Stomach (tissue), 9 donors: ENCODE measurements around the gene CDH12. TPM values are rescaled to one million over a fixed set of nuclear protein-coding genes. Genes with fewer than 3 reads are reported as not detected.

Source experiments
- DNase-seq, 2 donors: peaks; one replicate each; pipeline versions ENCODE4 v3.0.0 to v3.0.0-alpha.2; 2013 to 2019
- H3K27ac ChIP-seq, 5 donors: fragments of 200-600 bp in 4 of 5; sonication (generic) in 4 of 5; one replicate each; pipeline ENCODE4 v1.5.1; 2013 to 2019; ENCODE audit warnings: mild to moderate bottlenecking in 1 of 5, moderate library complexity in 1 of 5
- H3K27me3 ChIP-seq, 3 donors: fragments of 200-600 bp; sonication (generic); one replicate each; pipeline ENCODE4 v1.5.1; 2017 to 2019; ENCODE audit warnings: mixed run types in 1 of 3
- H3K36me3 ChIP-seq, 4 donors: fragments of 200-600 bp; sonication (generic); 1 replicate in 3 of 4; 2 replicates in 1 of 4; pipeline ENCODE4 v1.5.1; 2016 to 2019
- H3K4me1 ChIP-seq, 4 donors: fragments of 200-600 bp; sonication (generic); one replicate each; pipeline ENCODE4 v1.5.1; 2016 to 2019
- H3K4me3 ChIP-seq, 4 donors: fragments of 200-600 bp; sonication (generic) in 3 of 4; one replicate each; pipeline ENCODE4 v1.5.1; 2016 to 2019; ENCODE audit warnings: mild to moderate bottlenecking in 1 of 4
- H3K9me3 ChIP-seq, 4 donors: fragments of 200-600 bp; sonication (generic); one replicate each; pipeline ENCODE4 v1.5.1; 2016 to 2019
- CTCF ChIP-seq, 7 experiments: fragments of 450-650 bp in 4 of 7; fragments of 200-600 bp in 3 of 7; sonication (generic) in 3 of 7; IDR thresholded peaks; one replicate each; pipeline ENCODE4 v1.5.1; 2016 to 2019; ENCODE audit warnings: antibody characterized with exemption in 7 of 7, control low read depth in 2 of 7, mild to moderate bottlenecking in 1 of 7
- EP300 ChIP-seq: sonication (generic); formaldehyde crosslinking; IDR thresholded peaks from one replicate; pipeline ENCODE4 v1.6.1; 2017; ENCODE audit warnings: antibody characterized with exemption
- POLR2A ChIP-seq, 4 donors: fragments of 450-650 bp; IDR thresholded peaks; one replicate each; pipeline ENCODE4 v1.6.1; 2016; ENCODE audit warnings: antibody characterized with exemption in 4 of 4, control low read depth in 2 of 4, mild to moderate bottlenecking in 1 of 4, moderate library complexity in 1 of 4
- POLR2AphosphoS5 ChIP-seq, 3 donors: sonication (generic); formaldehyde crosslinking; IDR thresholded peaks; one replicate each; pipeline ENCODE4 v1.6.1; 2016; ENCODE audit warnings: antibody characterized with exemption in 3 of 3
- WGBS, 5 donors: extraction: QIAGEN DNeasy Blood & Tissue Kit in 3 of 5; methylation state at CpG; one replicate each; pipeline versions ENCODE4 v1.1.5 to v1.1.7; 2013 to 2018; 5-methylcytosine and 5-hydroxymethylcytosine counted together
- intact Hi-C: fragments of 100-400 bp; cut with DNase I; formaldehyde crosslinking; loops from one replicate; pipeline ENCODE4 v1.15.1; 2023; ENCODE audit warnings: low total_unique reads
- polyA plus RNA-seq, 3 donors: library from polyadenylated mRNA; stranded (reverse); fragments of 200-250 nt; gene quantifications; one replicate each; pipeline ENCODE4 v1.2.3, GENCODE V29; 2013
- total RNA-seq, 5 donors: library from RNA; depleted of rRNA; stranded (reverse); fragments of >200 nt; gene quantifications; one replicate each; pipeline versions ENCODE4 v1.1.0 to v1.2.3, GENCODE V29; 2014 to 2016
- donor health status: healthy with polysubstance abuse.
- donor health status: Bipolar disorder and iron deficiency.
- donor health status: healthy.

Gene CDH12
- total and polyA plus RNA-seq, 8 donors = 0.76 to 1.3 TPM; not detected in 6

DNA sequence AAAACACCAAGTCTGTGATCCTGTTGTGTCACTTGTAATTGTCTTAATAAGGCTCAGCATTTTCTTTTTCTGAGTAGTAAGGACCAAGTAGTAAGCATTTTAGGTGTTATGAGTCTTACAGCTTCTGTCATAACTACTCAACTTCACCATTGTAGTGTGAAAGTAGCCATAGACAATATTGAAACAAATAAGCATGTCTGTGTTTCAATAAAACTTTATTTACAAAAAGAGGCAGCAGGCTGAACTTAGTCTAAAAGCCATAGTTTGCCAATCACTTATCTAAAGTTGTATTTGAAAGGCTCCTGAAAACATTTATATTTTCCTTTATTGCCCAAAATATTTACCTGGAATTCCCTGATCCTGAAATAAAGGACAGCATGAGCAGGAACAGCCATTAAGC lies 796.1 kb downstream of the CDH12 start:
- H3K4me3 ChIP-seq = no peak overlapping the region
- no peaks in the 10 kb centered on the region for H3K4me1 ChIP-seq
- H3K27me3 ChIP-seq = no peaks in the 10 kb centered on the region
- TF ChIP-seq CTCF (IDR thresholded peaks at IDR 0.05) (no peak), POLR2A (IDR thresholded peaks at IDR 0.05) (no peak), EP300 (no peak), POLR2AphosphoS5 (IDR thresholded peaks at IDR 0.05) (no peak)
- no peak overlapping the region for H3K27ac ChIP-seq
- H3K9me3 ChIP-seq = no peaks in the 10 kb centered on the region
- no peak for DNase-seq
- H3K36me3 ChIP-seq = no peaks in the 10 kb centered on the region
- intact Hi-C loops = no loop called here

- Histone ChIP-seq H3K4me3 (no peak overlapping the region), H3K4me1 (no peaks in the 10 kb centered on the region), H3K9me3 (no peaks in the 10 kb centered on the region), H3K27ac (no peak overlapping the region), H3K27me3 (no peaks in the 10 kb centered on the region), H3K36me3 (no peaks in the 10 kb centered on the region)
- intact Hi-C loops = no loop called here
- DNase-seq = no peak
- no peak for TF ChIP-seq POLR2AphosphoS5 (IDR thresholded peaks at IDR 0.05)
- TF ChIP-seq CTCF (IDR thresholded peaks at IDR 0.05) = no peak
- no peak for TF ChIP-seq POLR2A (IDR thresholded peaks at IDR 0.05)
- no peak for TF ChIP-seq EP300
- 77 to 92% (median 87%) methylated on average over 4 of the region's 4 CpGs for WGBS, 5 donors
Observed at GRCh38 chr5:22056601-22057000, 796.5 kb downstream of the CDH12 start.

DNA sequence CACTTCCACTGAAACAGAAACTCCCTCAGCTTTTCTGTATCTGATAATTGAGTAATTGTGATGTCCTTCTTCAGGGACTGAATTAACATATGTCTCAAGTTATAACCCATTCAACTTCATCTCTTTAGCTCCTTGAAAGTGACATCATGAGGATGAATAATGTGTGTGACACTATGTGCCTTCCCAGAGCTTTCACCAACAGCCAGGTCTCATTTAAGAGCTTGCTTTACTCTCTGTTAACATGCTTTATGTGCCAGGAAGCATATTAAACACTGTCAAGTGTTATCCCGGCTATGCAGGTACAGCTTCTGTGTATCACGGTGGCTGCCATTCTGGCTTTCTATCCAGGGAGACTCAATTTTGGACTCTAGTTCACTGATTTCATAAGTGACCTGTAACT lies 799.9 kb downstream of the CDH12 start:
- DNase-seq = no peak
- no peaks in the 10 kb centered on the region for H3K36me3 ChIP-seq
- WGBS, 5 donors = 79 to 91% (median 85%) methylated on average over 2 of the region's 2 CpGs
- H3K4me1 ChIP-seq = no peaks in the 10 kb centered on the region
- no peak for TF ChIP-seq POLR2A (IDR thresholded peaks at IDR 0.05)
- no peak for TF ChIP-seq POLR2AphosphoS5 (IDR thresholded peaks at IDR 0.05)
- TF ChIP-seq CTCF (IDR thresholded peaks at IDR 0.05) = no peak
- H3K27me3 ChIP-seq = no peaks in the 10 kb centered on the region
- no peak overlapping the region for H3K4me3 ChIP-seq
- no peak overlapping the region for H3K27ac ChIP-seq
- H3K9me3 ChIP-seq = no peaks in the 10 kb centered on the region
- intact Hi-C loops = no loop called here

DNA sequence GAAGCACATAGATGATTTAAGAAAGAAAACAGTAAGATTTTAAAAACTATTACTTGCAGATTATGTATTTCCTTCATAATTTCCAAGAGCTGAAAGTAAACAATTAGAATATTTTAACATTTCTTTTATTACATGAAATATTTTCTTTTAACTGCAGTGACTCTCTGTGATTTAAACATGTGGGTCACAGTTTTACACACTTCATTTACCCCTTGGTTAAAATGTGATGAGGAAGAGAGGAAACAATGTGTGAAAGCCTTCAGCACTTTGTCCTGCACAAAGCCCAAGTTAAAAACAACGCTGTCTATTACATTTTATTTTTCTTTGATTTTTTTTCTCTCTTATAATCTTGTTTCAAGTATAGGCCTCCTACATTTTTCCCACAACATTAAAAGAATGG lies 801.3 kb downstream of the CDH12 start:
- H3K9me3 ChIP-seq = no peaks in the 10 kb centered on the region
- intact Hi-C loops = no loop called here
- no peak for DNase-seq
- no peaks in the 10 kb centered on the region for H3K27me3 ChIP-seq
- no peak for TF ChIP-seq POLR2A (IDR thresholded peaks at IDR 0.05)
- no peak for TF ChIP-seq POLR2AphosphoS5 (IDR thresholded peaks at IDR 0.05)
- TF ChIP-seq CTCF (IDR thresholded peaks at IDR 0.05) = no peak
- no peak for TF ChIP-seq EP300
- no peak overlapping the region for H3K4me3 ChIP-seq
- no peaks in the 10 kb centered on the region for H3K36me3 ChIP-seq
- 68 to 93% (median 85%) methylated on average over 1 of the region's 1 CpG for WGBS, 5 donors
- no peaks in the 10 kb centered on the region for H3K4me1 ChIP-seq
- no peak overlapping the region for H3K27ac ChIP-seq

DNA sequence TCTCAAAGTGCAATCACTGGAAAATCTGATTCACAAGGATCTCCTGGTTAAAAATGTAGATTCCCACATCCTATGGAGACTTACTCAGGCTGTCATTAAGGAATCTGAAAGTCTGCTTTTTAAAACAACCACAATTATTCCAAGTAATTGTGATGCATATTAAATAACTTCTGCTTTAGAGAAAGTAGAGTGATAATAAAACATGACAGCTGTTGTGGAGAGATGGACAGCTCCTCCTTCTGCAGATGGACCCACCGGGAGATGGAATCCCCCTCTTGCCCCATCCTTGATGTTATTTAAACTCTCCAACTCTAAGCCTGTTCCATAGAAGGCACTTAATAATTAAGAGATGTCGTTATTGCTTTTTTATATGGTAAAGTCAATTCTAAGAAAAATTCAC lies 802.2 kb downstream of the CDH12 start:
- TF ChIP-seq EP300 = no peak
- no peak for TF ChIP-seq POLR2A (IDR thresholded peaks at IDR 0.05)
- TF ChIP-seq CTCF (IDR thresholded peaks at IDR 0.05) = no peak
- TF ChIP-seq POLR2AphosphoS5 (IDR thresholded peaks at IDR 0.05) = no peak
- Histone ChIP-seq H3K4me3 (no peak overlapping the region), H3K27ac (no peak overlapping the region), H3K4me1 (no peaks in the 10 kb centered on the region), H3K9me3 (no peaks in the 10 kb centered on the region), H3K36me3 (no peaks in the 10 kb centered on the region), H3K27me3 (no peaks in the 10 kb centered on the region)
- intact Hi-C loops = no loop called here
- no peak for DNase-seq
- WGBS, 5 donors = 63 to 86% (median 77%) methylated on average over 2 of the region's 2 CpGs
